NCI-H2227 (cell line): Measurements from ENCODE around the gene CSTB.

Experiments
- DNase-seq: peaks from one replicate; lab custom pipeline; 2025; ENCODE audit not compliant: unreplicated experiment; lab: John Stamatoyannopoulos, UW

Gene CSTB

GRCh38 chr21:43769325-43769958, 6.7 kb downstream of the CSTB start:
- DNase-seq, result no peak

GRCh38 chr21:43768868-43769167, 7.3 kb downstream of the CSTB start:
- DNase-seq, result no peak

DNA sequence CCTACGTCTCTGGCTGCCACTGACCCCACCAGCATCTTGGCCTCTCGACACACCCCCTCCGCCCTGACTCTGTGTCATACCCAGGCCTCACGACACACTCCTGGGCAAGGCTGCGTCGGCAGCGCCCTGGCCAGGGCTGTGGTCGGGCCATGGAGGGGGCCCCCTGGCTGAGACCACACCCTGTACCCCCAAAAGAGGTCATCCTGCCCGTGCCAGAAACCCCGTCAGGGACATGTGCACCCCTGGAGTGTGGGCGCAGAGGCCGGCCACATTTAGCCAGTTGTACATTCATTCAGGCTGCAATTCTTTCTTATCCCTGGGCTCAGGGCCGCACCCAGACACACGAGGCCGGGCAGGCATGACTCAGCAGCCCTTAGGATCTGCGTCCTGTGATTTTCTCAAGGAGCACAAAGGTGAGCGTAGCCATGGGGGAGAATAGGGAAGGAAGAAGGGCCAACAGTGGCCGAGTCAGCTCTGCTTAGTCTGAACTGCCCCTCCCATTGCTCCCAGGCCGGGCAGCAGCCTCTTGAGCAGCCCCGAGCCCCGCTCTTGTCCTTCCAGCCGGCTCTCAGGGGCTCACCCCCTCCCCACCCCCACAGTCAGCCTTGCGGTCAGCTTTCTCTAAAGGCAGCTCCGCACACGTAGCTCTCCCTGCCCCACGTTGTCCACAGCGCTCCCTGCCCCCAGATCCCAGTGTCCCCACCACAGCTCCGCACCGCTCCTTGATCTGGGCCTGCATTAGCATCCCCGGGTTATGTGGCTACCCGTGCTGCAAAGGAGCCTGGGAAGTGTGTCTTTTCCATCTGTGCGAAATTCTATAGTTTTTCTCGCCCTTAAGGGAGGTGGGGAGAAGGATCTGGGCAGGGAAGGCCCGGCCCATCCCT, 7.9 kb downstream of the CSTB start:
- peak; percentile 39 for DNase-seq

DNA sequence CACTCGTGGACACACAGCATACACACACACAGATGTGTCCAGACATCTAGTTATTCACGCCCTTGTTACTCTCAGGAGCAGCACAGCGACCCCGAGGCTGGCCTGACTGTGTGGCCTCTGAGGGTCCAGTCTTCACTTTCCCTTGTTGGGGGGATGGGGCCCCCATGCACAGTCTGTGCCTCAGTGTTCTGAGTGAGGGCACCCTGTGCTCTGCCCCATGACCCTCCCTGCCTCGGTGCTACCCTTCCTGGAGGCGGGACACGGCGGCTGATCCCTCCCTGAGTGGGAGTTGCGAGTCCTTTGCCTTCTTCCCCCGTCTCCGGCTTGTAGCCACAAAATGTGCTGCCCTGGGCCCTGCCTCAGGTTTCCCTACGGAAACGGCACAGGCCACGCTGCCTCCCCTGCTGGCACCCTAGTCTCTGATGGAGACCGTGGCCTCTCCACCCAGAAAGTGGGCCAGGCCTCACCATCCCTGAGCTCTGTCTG, 8.6 kb downstream of the CSTB start:
- DNase-seq, result no peak

- no peak for DNase-seq
Observed at GRCh38 chr21:43766734-43767497, 9.2 kb downstream of the CSTB start.

- DNase-seq, result no peak
Observed at GRCh38 chr21:43764576-43765495, 11.3 kb downstream of the CSTB start.

DNA sequence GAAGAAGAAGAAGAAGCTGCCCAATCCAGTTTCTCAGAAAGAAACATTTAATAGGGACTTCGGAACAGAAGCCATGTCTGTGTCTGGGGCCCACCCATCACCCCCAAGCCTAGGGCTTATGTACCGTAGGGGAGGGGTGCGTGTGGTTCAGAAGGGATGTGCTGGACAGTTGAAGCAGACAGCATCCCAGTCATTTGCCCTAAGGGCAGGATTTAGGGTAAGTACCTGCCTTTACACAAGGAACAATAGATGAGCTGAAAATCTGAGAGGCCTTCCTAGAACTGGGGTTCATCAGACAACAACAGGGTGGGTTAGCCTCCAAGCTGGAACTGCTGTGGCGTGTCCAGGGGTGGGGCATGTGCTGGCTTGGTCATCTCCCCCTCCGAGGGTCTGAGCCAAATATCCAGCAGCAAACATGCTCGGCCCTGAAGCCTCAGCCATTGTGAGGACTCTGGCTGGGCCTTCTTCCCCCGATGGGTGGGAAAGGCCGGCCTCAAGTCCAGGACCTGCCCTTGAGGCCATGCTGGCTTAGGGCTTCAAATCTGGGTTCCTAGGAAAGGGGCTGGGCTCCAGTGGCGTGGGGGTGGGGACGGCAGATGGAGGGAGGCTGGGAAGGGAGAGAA, 12.1 kb downstream of the CSTB start:
- DNase-seq, result no peak

DNA sequence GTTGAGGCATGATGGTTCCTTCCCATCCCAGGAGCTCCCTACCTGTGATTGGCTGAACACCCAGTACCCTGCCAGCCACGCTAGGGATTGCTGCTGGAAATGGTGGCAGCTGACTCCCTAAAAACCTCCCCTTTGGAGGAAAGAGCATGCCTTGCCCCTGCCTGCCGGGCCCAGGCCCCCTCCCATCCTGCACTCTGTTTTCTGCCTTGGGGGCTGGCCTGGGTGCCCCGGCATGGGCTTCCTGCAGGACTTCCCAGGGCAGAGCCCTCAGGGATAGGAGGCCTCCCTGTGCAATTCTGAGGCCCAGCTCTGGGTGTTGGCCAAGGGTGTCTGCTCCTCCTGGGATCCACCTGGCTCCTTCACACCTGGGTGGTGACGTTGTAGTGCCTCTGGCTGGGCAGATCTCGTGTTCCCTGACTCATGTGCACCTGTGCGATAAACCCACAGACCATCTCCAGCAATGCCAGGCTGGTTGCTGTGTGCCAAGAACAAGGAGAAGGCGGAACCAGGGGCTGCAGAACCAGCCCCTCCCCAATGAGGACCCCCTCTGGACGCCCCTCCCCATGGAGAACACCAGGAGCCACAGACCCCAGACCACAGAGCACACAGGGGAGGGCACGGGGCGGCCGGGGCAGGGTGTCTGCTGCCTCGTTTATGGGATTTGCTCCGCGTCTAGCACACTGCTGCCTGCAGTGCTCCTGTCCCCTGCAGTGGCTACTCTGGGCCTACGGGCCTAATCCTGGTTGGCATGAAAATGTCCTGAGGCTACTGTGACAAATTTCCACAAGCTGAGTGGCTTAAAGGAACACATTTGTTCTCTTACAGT, 13.6 kb downstream of the CSTB start:
- no peak for DNase-seq

DNA sequence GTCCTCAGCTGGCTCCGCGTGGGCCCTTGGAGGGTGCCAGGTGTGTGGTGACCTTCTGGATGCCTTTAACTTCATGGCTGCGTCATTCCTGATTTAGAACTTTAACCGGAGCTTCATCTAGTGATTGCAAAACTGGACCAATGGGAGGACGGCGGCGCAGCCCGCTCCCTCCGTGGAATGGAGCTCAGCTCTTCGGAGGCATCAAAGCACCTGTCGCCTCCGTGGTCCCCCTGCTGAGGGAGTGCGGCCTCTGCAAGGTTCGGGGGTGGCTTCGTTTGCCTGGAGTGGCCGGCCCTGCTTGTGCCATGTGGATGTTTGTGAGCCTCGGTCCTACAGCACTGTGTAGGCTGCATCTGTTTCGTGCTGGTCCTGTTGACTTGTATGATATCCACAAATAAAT, 14.2 kb downstream of the CSTB start:
- DNase-seq, result no peak

GRCh38 chr21:43760391-43760958, 15.6 kb downstream of the CSTB start:
- no peak for DNase-seq

- no peak for DNase-seq
Observed at GRCh38 chr21:43759651-43760050, 16.5 kb downstream of the CSTB start.

- DNase-seq, result no peak
Observed at GRCh38 chr21:43758811-43759210, 17.3 kb downstream of the CSTB start.

GRCh38 chr21:43758111-43758641, 17.9 kb downstream of the CSTB start:
- DNase-seq, result no peak

DNA sequence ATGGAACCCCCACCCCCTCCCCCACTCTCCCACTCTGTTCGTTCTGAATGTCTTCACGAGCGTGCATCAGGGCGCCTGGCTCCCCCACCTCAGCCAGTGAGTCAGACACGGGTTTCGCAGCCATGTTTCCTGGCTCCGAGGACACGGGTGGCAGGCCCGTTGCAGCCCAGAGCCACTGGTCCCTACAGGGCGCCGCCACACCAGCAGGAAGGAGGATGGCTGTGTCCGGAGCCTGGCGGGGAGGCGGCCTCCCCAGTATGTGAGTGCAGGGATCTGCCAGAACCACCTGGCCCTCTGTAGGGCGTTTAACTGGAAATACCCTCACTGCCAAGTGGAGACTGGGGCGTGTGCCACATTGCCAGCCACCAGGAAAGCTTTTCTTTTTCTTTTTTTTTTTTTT, 18.5 kb downstream of the CSTB start:
- DNase-seq, result no peak

- DNase-seq, result no peak
Observed at GRCh38 chr21:43755820-43756594, 20.1 kb downstream of the CSTB start.

DNA sequence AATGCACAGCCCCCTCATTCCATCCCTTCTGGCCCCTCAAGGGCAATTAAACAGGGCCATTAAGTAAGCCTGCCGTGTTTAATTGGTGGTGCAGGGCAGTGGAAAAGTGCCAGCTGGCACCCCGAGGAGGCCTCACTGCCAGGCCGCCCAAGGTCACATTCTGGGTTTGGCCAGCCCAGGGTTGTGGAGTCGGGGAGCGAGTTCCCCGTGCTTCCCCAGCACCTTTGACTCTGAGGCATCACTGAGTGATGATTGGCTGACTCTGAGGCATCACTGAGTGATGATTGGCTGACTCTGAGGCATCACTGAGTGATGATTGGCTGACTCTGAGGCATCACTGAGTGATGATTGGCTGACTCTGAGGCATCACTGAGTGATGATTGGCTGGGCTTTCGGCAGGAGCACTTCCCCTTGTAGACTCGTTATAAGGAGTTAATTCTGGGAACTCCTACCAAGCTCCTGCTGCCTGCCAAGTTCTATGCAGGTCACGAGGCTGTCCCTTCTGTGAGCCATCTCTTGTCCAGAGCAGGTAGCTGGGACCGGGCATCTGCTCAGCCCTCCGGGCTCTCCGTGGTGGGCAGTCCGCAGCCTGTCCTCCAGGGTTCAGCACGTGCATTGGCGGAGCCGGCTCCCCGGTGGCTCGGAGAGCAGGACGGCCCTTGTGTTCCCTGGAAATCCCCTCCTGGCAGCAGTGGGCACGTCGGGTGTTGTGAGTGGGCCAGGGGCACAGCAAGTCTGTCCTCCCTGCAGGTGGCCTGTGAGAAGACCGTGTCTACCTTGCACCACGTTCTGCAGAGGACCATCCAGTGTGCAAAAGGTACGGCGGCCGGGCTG, 20.9 kb downstream of the CSTB start:
- no peak for DNase-seq

- DNase-seq, result no peak
Observed at GRCh38 chr21:43753439-43753799, 22.7 kb downstream of the CSTB start.
